GM12878 (cell line): Measurements from ENCODE around the gene EN1. TPM values are rescaled to one million over a fixed set of nuclear protein-coding genes. Genes with fewer than 3 reads are reported as not detected.

Source experiments
- ATAC-seq: fragments of 200-7000 bp; cut with Tn5 transposase; 3 replicates; pipeline ENCODE4 v1.9.1; 2020; ENCODE audit warnings: mild to moderate bottlenecking, moderate library complexity
- BruUV-seq: library from RNA; stranded (reverse); fragments of 400-500 nt; replicated peaks from 2 replicates; lab custom pipeline; 2021; lab: Mats Ljungman, UMichigan
- CTCF ChIA-PET: fragments of 300-600 bp; sonication (Branson Sonifier 250); formaldehyde crosslinking; extraction: SDS; loops from one replicate; lab custom pipeline; 2021; ENCODE audit warnings: inconsistent platforms; lab: Yijun Ruan, JAX
- POLR2A ChIA-PET: fragments of 350-600 bp; formaldehyde crosslinking; extraction: SDS; loops from one replicate; lab custom pipeline; 2021; ENCODE audit warnings: inconsistent platforms; lab: Charles Lee
- RAD21 ChIA-PET: fragments of 300-600 bp; sonication (Branson Sonifier 250); formaldehyde crosslinking; loops from one replicate; lab custom pipeline; 2023; ENCODE audit warnings: antibody characterized with exemption; ENCODE audit not compliant: unreplicated experiment; lab: Charles Lee
- SMC1A ChIA-PET: fragments of 300-600 bp; sonication (Branson Sonifier 250); formaldehyde crosslinking; loops from one replicate; lab custom pipeline; 2023; ENCODE audit not compliant: unreplicated experiment, uncharacterized antibody; lab: Charles Lee
- DNase-seq: peaks from one replicate; pipeline ENCODE4 v3.0.0-alpha.2; 2011; ENCODE audit warnings: low read depth, low spot score
- FAIRE-seq: peaks from 3 replicates; lab custom pipeline; 2011; peaks lifted over from hg19 to GRCh38; lab: Jason Lieb, UNC
- H2AFZ ChIP-seq: 2 replicates; pipeline ENCODE4 v1.6.0; 2011; ENCODE audit warnings: low read depth, low read length, control low read depth; ENCODE audit not compliant: control insufficient read depth
- H3K27ac ChIP-seq: 2 replicates; pipeline ENCODE4 v1.5.1; 2011; ENCODE audit warnings: control low read depth; ENCODE audit not compliant: control insufficient read depth, insufficient read depth
- H3K27me3 ChIP-seq, 2 experiments: replicated peaks in 1 of 2; 2 replicates each; pipeline versions ENCODE4 v1.6.0 to v1.6.1; 2011; ENCODE audit warnings: low read length in 1 of 2; ENCODE audit not compliant: control insufficient read depth in 2 of 2, insufficient read depth in 2 of 2
- H3K36me3 ChIP-seq, 2 experiments: 2 replicates each; pipeline ENCODE4 v1.5.1; 2011; ENCODE audit warnings: low read length in 1 of 2; ENCODE audit not compliant: control insufficient read depth in 2 of 2, insufficient read depth in 2 of 2
- H3K4me1 ChIP-seq: 2 replicates; pipeline ENCODE4 v1.6.1; 2011; ENCODE audit warnings: mild to moderate bottlenecking, low read length, moderate library complexity, mixed read lengths; ENCODE audit not compliant: control insufficient read depth, insufficient read depth
- H3K4me2 ChIP-seq: 2 replicates; pipeline ENCODE4 v1.6.0; 2011; ENCODE audit warnings: control low read depth; ENCODE audit not compliant: control insufficient read depth, insufficient read depth
- H3K4me3 ChIP-seq: fragments of 200-600 bp; sonication (generic); 2 replicates; pipeline ENCODE4 v1.5.1; 2016
- H3K79me2 ChIP-seq: 2 replicates; pipeline ENCODE4 v1.6.0; 2011; ENCODE audit warnings: low read length; ENCODE audit not compliant: control insufficient read depth, insufficient read depth
- H3K9ac ChIP-seq: 2 replicates; pipeline ENCODE4 v1.8.0; 2011; ENCODE audit warnings: low read length, control low read depth, mixed read lengths; ENCODE audit not compliant: control insufficient read depth, insufficient read depth
- H3K9me3 ChIP-seq: replicated peaks from 3 replicates; pipeline ENCODE4 v1.5.1; 2011; ENCODE audit warnings: mild to moderate bottlenecking, low read length; ENCODE audit not compliant: control insufficient read depth, insufficient read depth
- H4K20me1 ChIP-seq: 2 replicates; pipeline ENCODE4 v1.6.0; 2011; ENCODE audit not compliant: control insufficient read depth, insufficient read depth
- ATF3 ChIP-seq: IDR thresholded peaks from 2 replicates; pipeline ENCODE4 v1.6.1; 2011; ENCODE audit warnings: low read depth, mild to moderate bottlenecking, low read length, moderate library complexity, borderline replicate concordance; ENCODE audit errors: extremely low read depth
- CTCF ChIP-seq, 3 experiments: IDR thresholded peaks in 2 of 3; conservative IDR thresholded peaks in 1 of 3; 2 replicates each; pipeline ENCODE4 v1.5.1; 2011; ENCODE audit warnings: low read depth in 3 of 3, low read length in 3 of 3, mild to moderate bottlenecking in 3 of 3, control low read depth in 2 of 3, moderate library complexity in 2 of 3, inconsistent platforms in 1 of 3, mixed read lengths in 1 of 3; ENCODE audit not compliant: control insufficient read depth in 2 of 3, insufficient read depth in 1 of 3; ENCODE audit errors: extremely low read depth in 1 of 3
- MXI1 ChIP-seq: fragments of 150-350 bp; IDR thresholded peaks from 2 replicates; pipeline ENCODE4 v1.6.1; 2011; ENCODE audit warnings: low read depth, mild to moderate bottlenecking, inconsistent platforms, low read length, improper control_type of control experiment
- POLR2AphosphoS2 ChIP-seq: IDR thresholded peaks from 2 replicates; pipeline ENCODE4 v1.6.1; 2011; ENCODE audit warnings: low read depth, mild to moderate bottlenecking, low read length, improper control_type of control experiment, moderate library complexity
- whole genome bisulfite sequencing: methylation state at CpG from one replicate; pipeline ENCODE4 v1.1.6; 2016; ENCODE audit warnings: low lambda C conversion rate; ENCODE audit not compliant: insufficient replicate concordance, insufficient coverage; ENCODE audit errors: missing lambda C conversion rate; 5-methylcytosine and 5-hydroxymethylcytosine counted together
- in situ Hi-C: fragments of 300-500 bp; cut with MboI; formaldehyde crosslinking; loops from 9 replicates; pipeline ENCODE4 v1.14.3; 2018; ENCODE audit warnings: mixed read lengths
- intact Hi-C: fragments of 100-400 bp; cut with micrococcal nuclease; formaldehyde crosslinking; loops from one replicate; pipeline ENCODE4 v1.14.2; 2022; ENCODE audit not compliant: unreplicated experiment
- polyA plus RNA-seq, 11 experiments: library from polyadenylated mRNA; depleted of rRNA in 4 of 11; unstranded in 6 of 11; stranded (reverse) in 5 of 11; fragments of >200 nt; fragmentation: Nextera tagmentation in 4 of 11; fragmentation: Illumina TruSeq in 1 of 11; extraction: Ambion mirVana in 4 of 11; extraction: Trizol in 1 of 11; gene quantifications; 1 replicate in 1 of 11; 2 replicates in 10 of 11; pipeline versions ENCODE4 v1.2.1 to v1.2.3, GENCODE V29; 2011 to 2016; ENCODE audit warnings: inconsistent platforms in 2 of 11, missing spikeins in 2 of 11, low read depth in 1 of 11
- total RNA-seq, 4 experiments: library from RNA; depleted of rRNA in 3 of 4; stranded (reverse); fragments of >200 nt in 3 of 4; fragmentation: Illumina TruSeq in 1 of 4; extraction: Trizol in 1 of 4; gene quantifications; 2 replicates each; pipeline versions ENCODE4 v1.2.1 to v1.2.3, GENCODE V29; 2013 to 2021
- TF ChIP-seq, protein P1 (sequence below): fragments of 450-650 bp; formaldehyde crosslinking; IDR thresholded peaks from 2 replicates; pipeline ENCODE4 v1.5.0; 2022; ENCODE audit warnings: mild to moderate bottlenecking, missing genetic modification characterization

The EN1 gene
- total and polyA plus RNA-seq, 10 of the 15 experiments (the other 5 are each of a cell fraction or from before 2014, with no cell fraction given): not detected

DNA sequence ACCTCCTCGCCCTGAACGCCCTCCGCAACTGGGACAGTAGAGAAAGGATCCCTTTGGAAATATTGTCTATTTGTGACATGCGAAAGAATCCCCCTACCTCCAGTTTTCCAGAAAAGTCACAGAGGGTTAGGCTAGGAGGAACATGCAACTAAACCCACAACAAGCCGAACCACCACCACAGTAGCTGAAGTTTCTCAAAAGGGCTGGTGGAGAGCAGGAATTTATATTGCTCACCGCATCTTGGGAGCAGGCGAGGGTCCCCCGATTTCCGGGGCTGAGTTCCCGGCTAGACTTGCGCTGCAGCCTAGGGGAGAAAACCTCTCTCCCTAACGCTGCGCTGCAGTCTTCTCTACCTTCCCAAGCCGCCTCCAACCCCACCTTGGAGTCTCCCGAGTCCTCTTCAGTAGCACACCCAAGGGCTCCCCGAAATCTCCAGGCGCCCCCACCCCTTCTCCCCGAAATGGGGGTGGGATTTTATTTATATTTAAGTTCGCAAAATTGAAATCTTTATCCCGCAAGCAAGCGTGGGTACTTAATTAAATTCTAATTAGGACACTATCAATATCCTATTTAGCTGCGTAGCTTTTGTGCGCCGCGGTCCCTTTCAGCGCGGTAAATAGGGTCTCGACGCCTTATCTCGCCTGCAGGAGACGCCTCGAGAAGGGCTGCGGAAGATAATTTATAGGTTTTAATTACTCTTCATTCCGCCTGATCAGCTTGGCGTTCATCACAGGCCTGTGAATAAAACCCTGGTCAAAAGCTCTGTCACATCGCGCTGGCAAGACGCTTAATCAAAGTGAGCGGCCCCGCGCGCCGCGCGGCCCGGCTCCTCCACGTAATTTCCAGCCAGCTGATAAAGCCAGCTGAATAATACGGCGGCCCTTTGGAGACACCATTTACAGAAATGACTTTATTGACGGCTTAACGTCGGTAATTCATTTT lies 2.0 kb upstream of the EN1 start (continued):
- TF ChIP-seq, protein P1, sequence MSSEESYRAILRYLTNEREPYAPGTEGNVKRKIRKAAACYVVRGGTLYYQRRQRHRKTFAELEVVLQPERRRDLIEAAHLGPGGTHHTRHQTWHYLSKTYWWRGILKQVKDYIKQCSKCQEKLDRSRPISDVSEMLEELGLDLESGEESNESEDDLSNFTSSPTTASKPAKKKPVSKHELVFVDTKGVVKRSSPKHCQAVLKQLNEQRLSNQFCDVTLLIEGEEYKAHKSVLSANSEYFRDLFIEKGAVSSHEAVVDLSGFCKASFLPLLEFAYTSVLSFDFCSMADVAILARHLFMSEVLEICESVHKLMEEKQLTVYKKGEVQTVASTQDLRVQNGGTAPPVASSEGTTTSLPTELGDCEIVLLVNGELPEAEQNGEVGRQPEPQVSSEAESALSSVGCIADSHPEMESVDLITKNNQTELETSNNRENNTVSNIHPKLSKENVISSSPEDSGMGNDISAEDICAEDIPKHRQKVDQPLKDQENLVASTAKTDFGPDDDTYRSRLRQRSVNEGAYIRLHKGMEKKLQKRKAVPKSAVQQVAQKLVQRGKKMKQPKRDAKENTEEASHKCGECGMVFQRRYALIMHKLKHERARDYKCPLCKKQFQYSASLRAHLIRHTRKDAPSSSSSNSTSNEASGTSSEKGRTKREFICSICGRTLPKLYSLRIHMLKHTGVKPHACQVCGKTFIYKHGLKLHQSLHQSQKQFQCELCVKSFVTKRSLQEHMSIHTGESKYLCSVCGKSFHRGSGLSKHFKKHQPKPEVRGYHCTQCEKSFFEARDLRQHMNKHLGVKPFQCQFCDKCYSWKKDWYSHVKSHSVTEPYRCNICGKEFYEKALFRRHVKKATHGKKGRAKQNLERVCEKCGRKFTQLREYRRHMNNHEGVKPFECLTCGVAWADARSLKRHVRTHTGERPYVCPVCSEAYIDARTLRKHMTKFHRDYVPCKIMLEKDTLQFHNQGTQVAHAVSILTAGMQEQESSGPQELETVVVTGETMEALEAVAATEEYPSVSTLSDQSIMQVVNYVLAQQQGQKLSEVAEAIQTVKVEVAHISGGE (CRISPR knock-in tag): no peak
- TF ChIP-seq MXI1 (no peak), POLR2AphosphoS2 (no peak)

GRCh38 chr2:118848381-118849225 lies 1.2 kb upstream of the EN1 start:
- Histone ChIP-seq H3K27ac (no peak overlapping the region), H3K4me3 (no peak overlapping the region), H3K4me2 (no peak overlapping the region), H2AFZ (no peak overlapping the region), H3K9me3 (no peaks in the 10 kb centered on the region), H3K36me3 (no peaks in the 10 kb centered on the region), H3K79me2 (no peaks in the 10 kb centered on the region), H3K4me1 (no peaks in the 10 kb centered on the region), H3K9ac (no peak overlapping the region), H4K20me1 (no peaks in the 10 kb centered on the region), H3K27me3 (peaks cover 13 to 24% of the 10 kb centered on the region in 2 experiments)
- ChIA-PET CTCF (no interaction called here), POLR2A (no interaction called here), RAD21 (no interaction called here), SMC1A (no interaction called here)
- DNase-seq (no peak), ATAC-seq (no peak), FAIRE-seq (no peak)
- no TSS peak for BruUV-seq
- intact Hi-C loops: no loop called here
- WGBS: 43% methylated on average over 46 of the region's 46 CpGs
- in situ Hi-C loops: no loop called here
- TF ChIP-seq CTCF (IDR thresholded peaks at IDR 0.05 in 2 of 3, conservative IDR thresholded peaks at IDR 0.05 in 1 of 3; ENCODE audit: control insufficient read depth in 2 of 3, extremely low read depth in 1 of 3, insufficient read depth in 1 of 3, low read depth in 3 of 3, low read length in 3 of 3): no peak
- TF ChIP-seq ATF3: no peak
